HepG2 (cell line): ENCODE results near the gene HSPB6. TPM values are rescaled to one million over a fixed set of nuclear protein-coding genes. Genes with fewer than 3 reads are reported as not detected.
A peak's percentile ranks its signal among the peaks of the same experiment; 100 is the strongest.

Experiments used
- DMTF1 ChIP-seq: sonication (generic); formaldehyde crosslinking; IDR thresholded peaks from 2 replicates; pipeline ENCODE4 v1.4.0; 2020; ENCODE audit warnings: mild to moderate bottlenecking, missing genetic modification reagents
- DNMT1 ChIP-seq: sonication (generic); formaldehyde crosslinking; IDR thresholded peaks from 2 replicates; pipeline ENCODE4 v1.5.1; 2020; ENCODE audit warnings: mild to moderate bottlenecking, missing genetic modification reagents
- DNMT3B ChIP-seq: conservative IDR thresholded peaks from 2 replicates; pipeline ENCODE4 v1.6.1; 2016; ENCODE audit warnings: missing biosample characterization, control low read depth
- PCBP1 ChIP-seq: fragments of 200-400 bp; formaldehyde crosslinking; IDR thresholded peaks from 2 replicates; pipeline ENCODE4 v1.6.1; 2017; ENCODE audit warnings: mild to moderate bottlenecking, low read depth, low read length, borderline replicate concordance
- SPEN ChIP-seq: sonication (generic); formaldehyde crosslinking; IDR thresholded peaks from 2 replicates; pipeline ENCODE4 v1.5.1; 2020; ENCODE audit warnings: low read depth, mild to moderate bottlenecking, missing genetic modification reagents
- TARDBP ChIP-seq: sonication (generic); formaldehyde crosslinking; IDR thresholded peaks from 2 replicates; pipeline ENCODE4 v1.8.0; 2022; ENCODE audit warnings: mild to moderate bottlenecking, missing genetic modification reagents
- YY1 ChIP-seq: IDR thresholded peaks from 2 replicates; pipeline ENCODE4 v1.6.1; 2011; ENCODE audit warnings: low read length, low read depth, moderate library complexity, mild to moderate bottlenecking; ENCODE audit not compliant: insufficient read depth, insufficient replicate concordance
- ZBTB33 ChIP-seq: sonication (generic); formaldehyde crosslinking; IDR thresholded peaks from 2 replicates; pipeline ENCODE4 v1.4.0; 2020; ENCODE audit warnings: missing genetic modification reagents
- ZNF543 ChIP-seq: sonication (generic); formaldehyde crosslinking; IDR thresholded peaks from 2 replicates; pipeline ENCODE4 v1.4.0; 2020; ENCODE audit warnings: mild to moderate bottlenecking, missing genetic modification reagents
- polyA plus RNA-seq, 8 experiments: library from polyadenylated mRNA; depleted of rRNA in 3 of 8; stranded (reverse) in 7 of 8; unstranded in 1 of 8; fragments of >200 nt; fragmentation: Illumina TruSeq in 4 of 8; extraction: Trizol in 4 of 8; gene quantifications; 2 replicates each; pipeline versions ENCODE4 v1.2.1 to v1.2.3, GENCODE V29; 2011 to 2016; ENCODE audit warnings: low read depth in 4 of 8, missing spikeins in 1 of 8, mixed read lengths in 1 of 8; ENCODE audit not compliant: insufficient read depth in 1 of 8
- total RNA-seq, 5 experiments: library from RNA; depleted of rRNA; stranded (reverse); fragments of >200 nt; fragmentation: Illumina TruSeq; extraction: Trizol; gene quantifications; 2 replicates each; pipeline ENCODE4 v1.2.3, GENCODE V29; 2016; ENCODE audit warnings: low read depth in 1 of 5
- TF ChIP-seq, protein P1 (sequence below): sonication (generic); formaldehyde crosslinking; IDR thresholded peaks from 2 replicates; pipeline ENCODE4 v1.5.0; 2020; ENCODE audit warnings: mild to moderate bottlenecking, missing genetic modification reagents
- TF ChIP-seq, protein P2 (sequence below): sonication (generic); formaldehyde crosslinking; IDR thresholded peaks from 2 replicates; pipeline ENCODE4 v1.4.0; 2020; ENCODE audit warnings: mild to moderate bottlenecking, missing genetic modification reagents
- TF ChIP-seq, protein P3 (sequence below): sonication (generic); formaldehyde crosslinking; IDR thresholded peaks from 2 replicates; pipeline ENCODE4 v1.4.0; 2020; ENCODE audit warnings: missing genetic modification reagents
- TF ChIP-seq, protein P4 (sequence below): IDR thresholded peaks from 2 replicates; pipeline ENCODE4 v1.6.1; 2016; ENCODE audit warnings: low read depth, borderline replicate concordance

Gene HSPB6
- total and polyA plus RNA-seq, 2 of the 13 experiments (the other 11 are each of a cell fraction or from before 2014, with no cell fraction given) = 0.18 TPM; not detected in 1

- TF ChIP-seq ZBTB33 (CRISPR knock-in tag) = no peak
- TF ChIP-seq TARDBP = 0 out of 2 replicates have a peak, but pooled peaks have one; percentile 76
- TF ChIP-seq DNMT1 = 0 out of 2 replicates have a peak, but pooled peaks have one; percentile 45
- TF ChIP-seq, protein P1, sequence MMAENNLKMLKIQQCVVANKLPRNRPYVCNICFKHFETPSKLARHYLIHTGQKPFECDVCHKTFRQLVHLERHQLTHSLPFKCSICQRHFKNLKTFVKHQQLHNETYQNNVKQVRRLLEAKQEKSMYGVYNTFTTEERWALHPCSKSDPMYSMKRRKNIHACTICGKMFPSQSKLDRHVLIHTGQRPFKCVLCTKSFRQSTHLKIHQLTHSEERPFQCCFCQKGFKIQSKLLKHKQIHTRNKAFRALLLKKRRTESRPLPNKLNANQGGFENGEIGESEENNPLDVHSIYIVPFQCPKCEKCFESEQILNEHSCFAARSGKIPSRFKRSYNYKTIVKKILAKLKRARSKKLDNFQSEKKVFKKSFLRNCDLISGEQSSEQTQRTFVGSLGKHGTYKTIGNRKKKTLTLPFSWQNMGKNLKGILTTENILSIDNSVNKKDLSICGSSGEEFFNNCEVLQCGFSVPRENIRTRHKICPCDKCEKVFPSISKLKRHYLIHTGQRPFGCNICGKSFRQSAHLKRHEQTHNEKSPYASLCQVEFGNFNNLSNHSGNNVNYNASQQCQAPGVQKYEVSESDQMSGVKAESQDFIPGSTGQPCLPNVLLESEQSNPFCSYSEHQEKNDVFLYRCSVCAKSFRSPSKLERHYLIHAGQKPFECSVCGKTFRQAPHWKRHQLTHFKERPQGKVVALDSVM (CRISPR knock-in tag) = no peak
- peak; percentile 56 for TF ChIP-seq SPEN
- TF ChIP-seq, protein P2, sequence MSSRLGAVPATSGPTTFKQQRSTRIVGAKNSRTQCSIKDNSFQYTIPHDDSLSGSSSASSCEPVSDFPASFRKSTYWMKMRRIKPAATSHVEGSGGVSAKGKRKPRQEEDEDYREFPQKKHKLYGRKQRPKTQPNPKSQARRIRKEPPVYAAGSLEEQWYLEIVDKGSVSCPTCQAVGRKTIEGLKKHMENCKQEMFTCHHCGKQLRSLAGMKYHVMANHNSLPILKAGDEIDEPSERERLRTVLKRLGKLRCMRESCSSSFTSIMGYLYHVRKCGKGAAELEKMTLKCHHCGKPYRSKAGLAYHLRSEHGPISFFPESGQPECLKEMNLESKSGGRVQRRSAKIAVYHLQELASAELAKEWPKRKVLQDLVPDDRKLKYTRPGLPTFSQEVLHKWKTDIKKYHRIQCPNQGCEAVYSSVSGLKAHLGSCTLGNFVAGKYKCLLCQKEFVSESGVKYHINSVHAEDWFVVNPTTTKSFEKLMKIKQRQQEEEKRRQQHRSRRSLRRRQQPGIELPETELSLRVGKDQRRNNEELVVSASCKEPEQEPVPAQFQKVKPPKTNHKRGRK (CRISPR knock-in tag) = no peak
- no peak for TF ChIP-seq DMTF1 (CRISPR knock-in tag)
- TF ChIP-seq PCBP1 = peak; percentile 53; the same call in 1 of the 2 replicates
- TF ChIP-seq, protein P3, sequence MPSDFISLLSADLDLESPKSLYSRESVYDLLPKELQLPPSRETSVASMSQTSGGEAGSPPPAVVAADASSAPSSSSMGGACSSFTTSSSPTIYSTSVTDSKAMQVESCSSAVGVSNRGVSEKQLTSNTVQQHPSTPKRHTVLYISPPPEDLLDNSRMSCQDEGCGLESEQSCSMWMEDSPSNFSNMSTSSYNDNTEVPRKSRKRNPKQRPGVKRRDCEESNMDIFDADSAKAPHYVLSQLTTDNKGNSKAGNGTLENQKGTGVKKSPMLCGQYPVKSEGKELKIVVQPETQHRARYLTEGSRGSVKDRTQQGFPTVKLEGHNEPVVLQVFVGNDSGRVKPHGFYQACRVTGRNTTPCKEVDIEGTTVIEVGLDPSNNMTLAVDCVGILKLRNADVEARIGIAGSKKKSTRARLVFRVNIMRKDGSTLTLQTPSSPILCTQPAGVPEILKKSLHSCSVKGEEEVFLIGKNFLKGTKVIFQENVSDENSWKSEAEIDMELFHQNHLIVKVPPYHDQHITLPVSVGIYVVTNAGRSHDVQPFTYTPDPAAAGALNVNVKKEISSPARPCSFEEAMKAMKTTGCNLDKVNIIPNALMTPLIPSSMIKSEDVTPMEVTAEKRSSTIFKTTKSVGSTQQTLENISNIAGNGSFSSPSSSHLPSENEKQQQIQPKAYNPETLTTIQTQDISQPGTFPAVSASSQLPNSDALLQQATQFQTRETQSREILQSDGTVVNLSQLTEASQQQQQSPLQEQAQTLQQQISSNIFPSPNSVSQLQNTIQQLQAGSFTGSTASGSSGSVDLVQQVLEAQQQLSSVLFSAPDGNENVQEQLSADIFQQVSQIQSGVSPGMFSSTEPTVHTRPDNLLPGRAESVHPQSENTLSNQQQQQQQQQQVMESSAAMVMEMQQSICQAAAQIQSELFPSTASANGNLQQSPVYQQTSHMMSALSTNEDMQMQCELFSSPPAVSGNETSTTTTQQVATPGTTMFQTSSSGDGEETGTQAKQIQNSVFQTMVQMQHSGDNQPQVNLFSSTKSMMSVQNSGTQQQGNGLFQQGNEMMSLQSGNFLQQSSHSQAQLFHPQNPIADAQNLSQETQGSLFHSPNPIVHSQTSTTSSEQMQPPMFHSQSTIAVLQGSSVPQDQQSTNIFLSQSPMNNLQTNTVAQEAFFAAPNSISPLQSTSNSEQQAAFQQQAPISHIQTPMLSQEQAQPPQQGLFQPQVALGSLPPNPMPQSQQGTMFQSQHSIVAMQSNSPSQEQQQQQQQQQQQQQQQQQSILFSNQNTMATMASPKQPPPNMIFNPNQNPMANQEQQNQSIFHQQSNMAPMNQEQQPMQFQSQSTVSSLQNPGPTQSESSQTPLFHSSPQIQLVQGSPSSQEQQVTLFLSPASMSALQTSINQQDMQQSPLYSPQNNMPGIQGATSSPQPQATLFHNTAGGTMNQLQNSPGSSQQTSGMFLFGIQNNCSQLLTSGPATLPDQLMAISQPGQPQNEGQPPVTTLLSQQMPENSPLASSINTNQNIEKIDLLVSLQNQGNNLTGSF (CRISPR knock-in tag) = 0 out of 2 replicates have a peak, but pooled peaks have one; percentile 65
- no peak for TF ChIP-seq ZNF543 (CRISPR knock-in tag)
- TF ChIP-seq, protein P4, sequence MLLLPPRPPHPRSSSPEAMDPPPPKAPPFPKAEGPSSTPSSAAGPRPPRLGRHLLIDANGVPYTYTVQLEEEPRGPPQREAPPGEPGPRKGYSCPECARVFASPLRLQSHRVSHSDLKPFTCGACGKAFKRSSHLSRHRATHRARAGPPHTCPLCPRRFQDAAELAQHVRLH = peak; percentile 58; the same call in 1 of the 2 replicates
- peak; percentile 82 for TF ChIP-seq YY1
- no peak for TF ChIP-seq DNMT3B
Observed at GRCh38 chr19:35757749-35758608, 1.1 kb upstream of the HSPB6 start, which contains the start of gene PROSER3 (continued).
